Measurements from ENCODE around the gene MYOF. TPM values are rescaled to one million over a fixed set of nuclear protein-coding genes. Genes with fewer than 3 reads are reported as not detected.

The MYOF gene
- total and polyA plus RNA-seq, 9 of the 15 experiments (the other 6 are each of a cell fraction or from before 2014, with no cell fraction given): 0.06 to 0.27 TPM; not detected in 7

GRCh38 chr10:93458821-93459257 lies 23.3 kb downstream of the MYOF start:
- in situ Hi-C loops (cut with MboI): no loop called here
- TF ChIP-seq FOSL1 (tag; conservative IDR thresholded peaks at IDR 0.05) (peak; percentile 85), TEAD1 (CRISPR knock-in tag; IDR thresholded peaks at IDR 0.05) (peak in 1 of 2 experiments; percentile 41; a peak in 1 of 4 replicates), PTBP1 (IDR thresholded peaks at IDR 0.05; ENCODE audit: low read depth, low read length) (no peak), JUND (IDR thresholded peaks at IDR 0.05; ENCODE audit: borderline replicate concordance, low read depth, low read length) (peak; percentile 33; the same call in 1 of the 2 replicates), JUND (tag; IDR thresholded peaks at IDR 0.05; ENCODE audit: borderline replicate concordance, low read depth, low read length) (peak; percentile 42; the same call in 1 of the 3 replicates), ZBTB7A (IDR thresholded peaks at IDR 0.05; ENCODE audit: borderline replicate concordance, control insufficient read depth, low read depth, low read length) (no peak)
- Histone ChIP-seq H3K4me2 (ENCODE audit: insufficient read depth, low read length) (no peak overlapping the region), H3K9me1 (ENCODE audit: control insufficient read depth, insufficient read depth, low read length) (no peaks in the 10 kb centered on the region), H2AFZ (ENCODE audit: low read depth, low read length) (no peak overlapping the region), H3K27me3 (ENCODE audit: control insufficient read depth in 2 of 2, insufficient read depth in 2 of 2, low read length in 2 of 2) (peaks cover 0 to 12% of the 10 kb centered on the region in 2 experiments; a peak in 2 of 5 replicates), H4K20me1 (replicated peaks; ENCODE audit: control insufficient read depth, insufficient read depth, low read length) (no peaks in the 10 kb centered on the region), H3K4me3 (no peak overlapping the region), H3K79me2 (ENCODE audit: control insufficient read depth, insufficient read depth, low read length) (no peaks in the 10 kb centered on the region), H3K4me1 (replicated peaks in 1 of 2; ENCODE audit: control insufficient read depth in 2 of 2, insufficient read depth in 2 of 2, low read length in 2 of 2) (no peaks in the 10 kb centered on the region), H3K9me3 (replicated peaks; ENCODE audit: control insufficient read depth, insufficient read depth, low read depth, low read length) (no peaks in the 10 kb centered on the region), H3K36me3 (ENCODE audit: control insufficient read depth, insufficient read depth, low read length) (no peaks in the 10 kb centered on the region), H3K9ac (ENCODE audit: insufficient read depth in 1 of 2, low read depth in 2 of 2, low read length in 2 of 2) (no peak overlapping the region), H3K27ac (ENCODE audit: extremely low read depth, low read depth, low read length) (no peak overlapping the region)
- WGBS (ENCODE audit: insufficient coverage, low coverage, missing lambda C conversion rate): 0% methylated on average over 6 of the region's 6 CpGs
- BruUV-seq (replicated peaks): no TSS peak
- DNase-seq (ENCODE audit: extremely low read depth in 1 of 4, low spot score in 3 of 4) (no peak), ATAC-seq (no peak), FAIRE-seq (no peak)
- ChIA-PET POLR2A (no interaction called here), CTCF (ENCODE audit: low intra/inter-chr PET ratio) (no interaction called here)
- intact Hi-C loops (cut with micrococcal nuclease): no loop called here

GRCh38 chr10:93457511-93457910 lies 24.6 kb downstream of the MYOF start:
- WGBS (ENCODE audit: insufficient coverage, low coverage, missing lambda C conversion rate): 3% methylated on average over 5 of the region's 8 CpGs
- no peak for ATAC-seq
- TF ChIP-seq MAFG (tag; conservative IDR thresholded peaks at IDR 0.05) (peak; percentile 87), MAFF (IDR thresholded peaks at IDR 0.05; ENCODE audit: low read length) (peak; percentile 89), MAFK (IDR thresholded peaks at IDR 0.05; ENCODE audit: low read length) (peak; percentile 90), ZNF780A (CRISPR knock-in tag; IDR thresholded peaks at IDR 0.05) (no peak), ZNF316 (IDR thresholded peaks at IDR 0.05) (peak; percentile 90), ZNF175 (CRISPR knock-in tag; IDR thresholded peaks at IDR 0.05; ENCODE audit: low read depth) (no peak), C11orf30 (IDR thresholded peaks at IDR 0.05; ENCODE audit: low read depth) (peak; percentile 75), ZNF263 (CRISPR knock-in tag; IDR thresholded peaks at IDR 0.05; ENCODE audit: borderline replicate concordance) (no peak)
- ChIA-PET POLR2A (interaction anchor here (1.2 to 1.5 kb wide), 2 partner anchors 9 to 12 kb away, joined by 3 to 4 read pairs; no protein-coding TSS in a partner anchor), CTCF (ENCODE audit: low intra/inter-chr PET ratio) (no interaction called here)
- intact Hi-C loops (cut with micrococcal nuclease) (no loop called here), in situ Hi-C loops (cut with MboI) (no loop called here)
- Histone ChIP-seq H3K4me1 (replicated peaks in 1 of 2; ENCODE audit: control insufficient read depth in 2 of 2, insufficient read depth in 2 of 2, low read length in 2 of 2) (no peaks in the 10 kb centered on the region), H3K36me3 (ENCODE audit: control insufficient read depth, insufficient read depth, low read length) (no peaks in the 10 kb centered on the region), H2AFZ (ENCODE audit: low read depth, low read length) (no peak overlapping the region), H3K27ac (ENCODE audit: extremely low read depth, low read depth, low read length) (no peak overlapping the region), H3K9me3 (replicated peaks; ENCODE audit: control insufficient read depth, insufficient read depth, low read depth, low read length) (no peaks in the 10 kb centered on the region), H3K79me2 (ENCODE audit: control insufficient read depth, insufficient read depth, low read length) (no peaks in the 10 kb centered on the region), H4K20me1 (replicated peaks; ENCODE audit: control insufficient read depth, insufficient read depth, low read length) (no peaks in the 10 kb centered on the region), H3K4me2 (ENCODE audit: insufficient read depth, low read length) (no peak overlapping the region), H3K4me3 (no peak overlapping the region), H3K9ac (ENCODE audit: insufficient read depth in 1 of 2, low read depth in 2 of 2, low read length in 2 of 2) (no peak overlapping the region), H3K27me3 (ENCODE audit: control insufficient read depth in 2 of 2, insufficient read depth in 2 of 2, low read length in 2 of 2) (peaks cover 0 to 12% of the 10 kb centered on the region in 2 experiments; a peak in 2 of 5 replicates), H3K9me1 (ENCODE audit: control insufficient read depth, insufficient read depth, low read length) (no peaks in the 10 kb centered on the region)
- FAIRE-seq: no peak
- no peak for DNase-seq (ENCODE audit: extremely low read depth in 1 of 4, low spot score in 3 of 4)
- BruUV-seq (replicated peaks): no TSS peak

All from K562 (cell line).